Uterus (tissue), 4 donors: Measurements from ENCODE around the gene EMC1. TPM values are rescaled to one million over a fixed set of nuclear protein-coding genes. Genes with fewer than 3 reads are reported as not detected.
"Not testable (repeated sequence)": the region's sequence is repeated elsewhere in the genome, so short reads cannot be mapped to it uniquely, and the experiment has no call there.

Experiments used
- DNase-seq, 2 donors: peaks; one replicate each; pipeline ENCODE4 v3.0.0-alpha.2; 2019 to 2020
- H3K27ac ChIP-seq, 2 donors: fragments of 200-600 bp; sonication (generic); 1 replicate in 1 of 2; 2 replicates in 1 of 2; pipeline ENCODE4 v1.5.1; 2016 to 2018
- H3K27me3 ChIP-seq, 2 donors: fragments of 200-600 bp; sonication (generic); one replicate each; pipeline ENCODE4 v1.5.1; 2018 to 2019; ENCODE audit warnings: control low read depth in 1 of 2
- H3K36me3 ChIP-seq, 2 donors: fragments of 200-600 bp; sonication (generic); one replicate each; pipeline ENCODE4 v1.5.1; 2019; ENCODE audit warnings: control low read depth in 1 of 2
- H3K4me1 ChIP-seq, 2 donors: fragments of 200-600 bp; sonication (generic); one replicate each; pipeline ENCODE4 v1.5.1; 2018 to 2019; ENCODE audit warnings: control low read depth in 1 of 2
- H3K4me3 ChIP-seq, 2 donors: fragments of 200-600 bp; sonication (generic); 1 replicate in 1 of 2; 2 replicates in 1 of 2; pipeline ENCODE4 v1.5.1; 2018 to 2019; ENCODE audit warnings: mild to moderate bottlenecking in 1 of 2
- H3K9me3 ChIP-seq, 2 donors: fragments of 200-600 bp; sonication (generic); one replicate each; pipeline ENCODE4 v1.5.1; 2019; ENCODE audit warnings: control low read depth in 1 of 2
- CTCF ChIP-seq, 4 experiments: fragments of 200-600 bp in 2 of 4; fragments of 450-650 bp in 2 of 4; sonication (generic) in 2 of 4; IDR thresholded peaks; one replicate each; pipeline ENCODE4 v1.5.1; 2016 to 2019; ENCODE audit warnings: antibody characterized with exemption in 4 of 4, mild to moderate bottlenecking in 2 of 4, moderate library complexity in 1 of 4
- POLR2A ChIP-seq, 2 donors: fragments of 450-650 bp; IDR thresholded peaks; one replicate each; pipeline ENCODE4 v1.6.1; 2016; ENCODE audit warnings: antibody characterized with exemption in 2 of 2, mild to moderate bottlenecking in 1 of 2, moderate library complexity in 1 of 2
- intact Hi-C: fragments of 100-400 bp; cut with DNase I; formaldehyde crosslinking; loops from one replicate; pipeline ENCODE4 v1.15.1; 2023; ENCODE audit warnings: low total_unique reads
- total RNA-seq, 4 donors: library from RNA; depleted of rRNA in 3 of 4; stranded (reverse); fragments of >200 nt in 3 of 4; gene quantifications; one replicate each; pipeline versions ENCODE4 v1.1.0 to v1.2.4, GENCODE V29; 2014 to 2023
- donor health status: DM: yes; HTN: yes; CAD: no.

EMC1 gene
- total RNA-seq, 4 donors from 2014 or later, result 19.4 to 63.9 (median 41.3) TPM

- H3K36me3 ChIP-seq, result no peaks in the 10 kb centered on the region
- no peak for TF ChIP-seq POLR2A (IDR thresholded peaks at IDR 0.05)
- TF ChIP-seq CTCF (IDR thresholded peaks at IDR 0.05), result no peak
These were observed 10.7 kb upstream of the EMC1 start for GRCh38 chr1:19262047-19262446.

GRCh38 chr1:19260211-19261138, 9.2 kb upstream of the EMC1 start:
- no peaks in the 10 kb centered on the region for H3K9me3 ChIP-seq
- no peak overlapping the region for H3K4me3 ChIP-seq
- TF ChIP-seq CTCF (IDR thresholded peaks at IDR 0.05) (no peak), POLR2A (IDR thresholded peaks at IDR 0.05) (no peak)
- H3K27me3 ChIP-seq, result no peaks in the 10 kb centered on the region
- no peaks in the 10 kb centered on the region for H3K4me1 ChIP-seq
- H3K36me3 ChIP-seq, result no peaks in the 10 kb centered on the region
- DNase-seq, result no peak
- intact Hi-C loops, result no loop called here
- no peak overlapping the region for H3K27ac ChIP-seq

More at GRCh38 chr1:19262047-19262446, 10.7 kb upstream of the EMC1 start:
- intact Hi-C loops, result no loop called here
- Histone ChIP-seq H3K4me3 (no peak overlapping the region), H3K9me3 (no peaks in the 10 kb centered on the region), H3K27ac (no peak overlapping the region), H3K27me3 (no peaks in the 10 kb centered on the region), H3K4me1 (no peaks in the 10 kb centered on the region)
- no peak for DNase-seq

- no peaks in the 10 kb centered on the region for H3K36me3 ChIP-seq
- intact Hi-C loops, result no loop called here
- peaks cover 0 to 5% of the 10 kb centered on the region in 2 donors for H3K4me1 ChIP-seq
- DNase-seq, result no peak
- H3K9me3 ChIP-seq, result no peaks in the 10 kb centered on the region
- H3K27me3 ChIP-seq, result no peaks in the 10 kb centered on the region
- TF ChIP-seq CTCF (IDR thresholded peaks at IDR 0.05) (no peak), POLR2A (IDR thresholded peaks at IDR 0.05) (no peak)
- H3K27ac ChIP-seq, result no peak overlapping the region
- no peak overlapping the region for H3K4me3 ChIP-seq
These were observed 7.0 kb upstream of the EMC1 start for GRCh38 chr1:19258353-19258752.

- no peaks in the 10 kb centered on the region for H3K36me3 ChIP-seq
- intact Hi-C loops, result no loop called here
- no peak for DNase-seq
- TF ChIP-seq POLR2A (IDR thresholded peaks at IDR 0.05) (no peak), CTCF (IDR thresholded peaks at IDR 0.05) (no peak)
- H3K4me3 ChIP-seq, result no peak overlapping the region
- no peaks in the 10 kb centered on the region for H3K27me3 ChIP-seq
- H3K27ac ChIP-seq, result no peak overlapping the region
- peaks cover 0 to 12% of the 10 kb centered on the region in 2 donors for H3K4me1 ChIP-seq
- no peaks in the 10 kb centered on the region for H3K9me3 ChIP-seq
These were observed 6.0 kb upstream of the EMC1 start for GRCh38 chr1:19257178-19257914.

- H3K36me3 ChIP-seq, DNase-seq, H3K4me3 ChIP-seq, intact Hi-C loops, H3K9me3 ChIP-seq, H3K27ac ChIP-seq, H3K27me3 ChIP-seq: not testable (repeated sequence)
- peaks cover 0 to 12% of the 10 kb centered on the region in 2 donors for H3K4me1 ChIP-seq
These were observed 5.0 kb upstream of the EMC1 start for GRCh38 chr1:19256301-19256700.
